ENCODE data around the gene MS4A8.

The MS4A8 gene

DNA sequence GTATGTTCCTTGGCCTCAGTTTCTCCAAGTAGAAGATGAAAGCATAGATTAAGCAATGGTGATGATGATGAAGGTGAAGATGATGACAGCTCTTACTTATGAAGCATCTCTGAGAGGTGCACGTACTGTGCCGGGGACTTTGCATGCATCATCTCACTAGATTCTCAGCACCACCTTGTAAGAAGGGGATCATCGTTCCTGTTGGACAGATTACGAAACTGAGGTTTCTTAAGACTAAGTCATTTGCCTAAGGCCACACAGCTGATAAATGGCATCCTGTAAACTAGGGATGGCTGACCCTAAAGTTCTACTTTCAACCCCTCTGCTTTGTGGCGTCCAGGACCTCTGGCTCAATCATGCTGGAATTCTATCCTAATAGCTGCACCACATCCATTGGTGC, 65.9 kb downstream of the MS4A8 start:
- DNase-seq, result no peak
